GM18498 (cell line): ENCODE measurements around the gene CACNA2D3.

Experiments used
- ATAC-seq: cut with Tn5 transposase; IDR thresholded peaks from one replicate; pipeline ENCODE4 v1.9.1; 2021; ENCODE audit warnings: mild to moderate bottlenecking, moderate library complexity; ENCODE audit not compliant: unreplicated experiment

The CACNA2D3 gene

DNA sequence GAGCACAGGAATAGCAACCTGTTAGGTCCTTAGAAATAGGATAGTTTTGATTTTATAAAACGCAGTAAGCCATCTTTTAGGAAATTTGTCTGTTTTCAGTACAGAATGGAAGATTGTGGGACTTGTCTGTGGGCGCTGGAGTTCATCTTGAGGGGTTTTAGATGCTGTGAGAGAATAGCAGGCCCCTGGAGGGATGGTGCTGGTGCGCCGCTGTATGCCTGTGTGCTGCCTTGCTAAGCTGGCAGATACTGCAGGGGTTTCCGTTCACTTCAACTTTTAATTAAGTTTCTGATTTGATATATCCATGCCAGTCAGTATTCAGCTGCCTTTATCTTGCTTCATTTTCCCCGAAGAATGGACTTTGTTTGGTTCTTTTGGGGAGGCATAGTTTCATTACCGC lies 4.2 kb downstream of the CACNA2D3 start:
- ATAC-seq = no peak

DNA sequence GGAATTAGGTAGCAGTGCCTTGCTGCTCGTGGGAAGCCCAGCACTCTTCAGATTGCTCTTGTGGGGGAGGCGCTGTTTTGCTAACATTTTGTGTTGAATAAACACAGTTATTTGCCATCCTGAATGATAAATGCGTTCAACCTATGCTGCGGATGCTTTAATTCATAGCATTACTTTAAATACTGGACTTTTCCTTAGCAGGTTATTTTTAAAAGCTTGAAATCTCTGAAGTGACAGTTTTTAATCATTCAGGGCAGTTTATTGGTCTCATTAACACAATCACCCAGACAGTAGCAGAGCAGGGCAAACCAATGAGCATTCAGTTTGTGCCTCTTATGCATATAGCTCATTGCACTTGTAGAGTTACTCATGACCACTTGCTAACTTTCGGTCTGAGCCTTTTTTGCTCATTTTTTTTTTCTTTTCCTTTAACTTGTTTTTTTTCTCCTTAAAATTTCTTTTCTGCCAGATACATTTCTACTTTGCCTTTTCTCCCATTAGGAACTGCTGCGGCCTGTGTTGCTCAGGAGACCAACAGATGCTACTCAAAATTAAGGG lies 5.2 kb downstream of the CACNA2D3 start:
- no peak for ATAC-seq

DNA sequence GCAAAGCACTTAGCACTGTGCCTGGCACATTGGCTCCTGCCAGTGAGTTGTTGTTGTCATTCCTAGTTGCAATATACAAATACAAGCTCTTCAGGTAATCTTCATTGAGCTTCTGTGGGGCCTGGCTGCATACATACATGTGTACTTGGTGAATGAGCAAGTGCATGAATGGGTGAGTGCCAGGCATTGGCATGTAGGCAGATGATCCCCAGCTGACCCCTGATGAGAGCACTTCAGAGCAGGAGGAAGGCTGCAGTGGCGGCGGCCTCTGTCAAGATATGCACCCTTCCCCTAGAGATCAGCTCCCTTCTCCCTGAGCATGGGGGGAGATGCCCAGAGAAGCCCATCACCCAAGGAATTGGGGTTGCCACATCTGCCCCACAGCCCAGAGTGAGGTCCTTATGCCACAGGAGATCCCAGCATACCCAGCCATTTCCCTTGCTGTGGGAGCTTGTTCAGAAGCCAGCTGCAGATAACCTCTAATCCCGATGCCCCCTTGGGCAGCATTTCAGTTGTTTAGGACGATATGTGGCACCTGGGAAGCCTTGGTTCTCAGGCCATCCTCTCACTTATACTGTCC lies 8.8 kb downstream of the CACNA2D3 start:
- no peak for ATAC-seq

DNA sequence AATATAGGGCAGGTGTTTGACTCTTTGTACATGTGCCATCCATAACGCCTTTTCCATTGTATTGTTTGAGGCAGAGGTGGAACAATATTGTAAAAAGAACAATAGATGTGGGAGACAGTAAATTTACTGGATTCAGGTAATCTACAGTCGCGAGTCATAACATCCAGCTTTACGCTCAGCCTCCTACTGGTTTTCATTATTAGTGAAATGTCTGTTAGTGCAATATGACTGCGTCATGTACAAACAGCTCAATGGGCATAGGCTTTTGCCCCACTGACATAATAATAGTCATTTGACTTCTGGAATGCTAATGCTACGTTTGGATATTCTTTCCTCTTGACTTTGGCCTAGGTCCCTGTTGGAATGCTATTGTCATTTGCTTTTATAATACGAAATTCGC lies 9.5 kb downstream of the CACNA2D3 start:
- ATAC-seq = no peak

DNA sequence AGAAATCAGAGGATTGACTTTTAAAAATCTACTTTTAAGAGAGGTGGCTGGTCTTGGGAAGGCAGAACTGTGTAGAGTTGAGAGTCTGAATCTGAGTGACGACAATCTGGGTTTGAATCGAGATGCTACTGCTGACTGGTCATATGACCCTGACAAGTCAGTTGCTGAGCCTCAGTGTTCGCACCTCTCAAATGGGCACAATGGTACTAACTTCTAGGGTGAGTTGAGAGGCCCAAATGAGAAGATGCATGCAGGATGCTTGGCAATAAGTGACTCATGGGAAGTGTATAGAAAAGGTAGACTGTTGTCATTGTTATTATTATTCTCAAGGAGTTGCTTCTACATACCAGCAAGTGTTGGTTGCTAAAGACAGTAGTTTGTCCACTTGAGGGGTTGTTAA lies 10.3 kb downstream of the CACNA2D3 start:
- no peak for ATAC-seq

DNA sequence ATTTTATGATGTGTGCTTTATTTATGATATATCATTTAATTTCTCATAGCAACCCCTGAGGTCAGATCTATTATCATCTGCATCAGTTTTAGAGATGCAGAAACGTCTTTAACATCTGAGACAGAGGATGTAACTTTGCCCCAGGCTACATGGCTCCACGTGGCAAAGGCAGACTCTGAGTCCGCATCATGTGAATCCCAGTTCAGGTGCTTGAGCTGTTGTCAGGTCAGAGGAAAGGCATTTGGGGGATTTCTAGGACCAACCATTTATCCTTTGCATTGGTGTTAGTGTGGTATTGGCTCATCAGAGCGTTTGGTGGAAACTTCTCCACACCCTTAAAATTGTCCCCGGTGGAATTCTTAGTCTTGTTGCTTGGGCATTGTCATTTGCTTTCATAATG lies 10.8 kb downstream of the CACNA2D3 start:
- ATAC-seq = no peak

DNA sequence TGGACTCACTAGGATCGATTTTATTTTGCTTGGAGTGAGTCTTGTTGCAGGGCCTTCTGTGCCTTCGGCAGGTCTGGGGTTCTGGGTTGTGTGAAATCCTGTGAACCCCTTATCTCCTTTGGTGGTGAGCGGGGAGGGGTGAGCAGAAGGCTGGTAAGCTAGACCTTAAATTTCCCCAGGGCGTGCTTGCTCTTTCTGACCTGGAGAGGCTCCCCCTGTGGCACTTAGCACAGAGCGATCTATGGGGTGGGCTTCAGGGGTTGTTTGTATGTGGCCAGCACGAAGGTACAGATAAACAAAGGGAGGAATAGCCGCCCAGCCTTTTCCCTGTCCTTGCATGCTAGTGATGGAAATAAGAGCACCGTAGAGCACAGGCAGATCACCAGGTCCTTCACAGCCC lies 11.8 kb downstream of the CACNA2D3 start:
- ATAC-seq = no peak

DNA sequence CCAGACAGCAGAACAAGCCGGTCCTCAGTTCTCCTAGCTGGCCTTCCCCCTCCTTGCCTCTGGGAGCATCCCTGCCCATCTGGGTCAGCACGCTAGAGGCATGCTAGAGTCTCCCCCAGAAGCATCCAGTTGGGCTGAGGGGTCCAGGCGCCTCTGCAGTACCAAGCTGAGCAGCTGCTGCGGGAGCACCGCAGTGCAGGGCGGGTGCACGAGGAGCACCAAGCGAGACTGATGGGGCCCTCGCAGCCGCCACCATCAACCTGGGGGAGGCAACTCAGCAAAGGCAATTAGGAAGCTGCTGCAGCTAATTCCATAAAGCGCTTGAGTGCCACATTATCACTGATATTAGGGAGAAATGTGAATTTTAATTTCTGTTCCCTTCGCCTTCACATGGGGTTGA lies 12.4 kb downstream of the CACNA2D3 start:
- ATAC-seq = no peak

DNA sequence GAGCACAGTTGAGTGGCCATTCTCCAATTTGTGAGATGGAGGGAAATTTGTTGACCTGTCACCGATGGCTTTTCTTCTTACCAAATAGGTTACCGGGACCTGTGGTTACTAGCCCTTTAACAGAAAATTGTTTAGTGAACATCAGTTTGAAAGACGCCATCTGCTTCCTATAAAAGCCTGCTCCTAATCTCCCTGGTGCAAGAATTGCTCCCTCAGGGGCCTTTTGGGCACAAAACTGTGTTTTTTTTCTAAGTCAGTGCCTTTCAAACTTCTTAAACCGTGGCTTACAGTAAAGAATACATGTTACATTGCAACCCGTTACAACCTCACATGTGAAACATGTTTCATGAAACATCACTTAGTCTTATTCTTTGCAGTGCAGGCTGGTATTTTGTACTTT lies 15.0 kb downstream of the CACNA2D3 start:
- ATAC-seq = no peak

DNA sequence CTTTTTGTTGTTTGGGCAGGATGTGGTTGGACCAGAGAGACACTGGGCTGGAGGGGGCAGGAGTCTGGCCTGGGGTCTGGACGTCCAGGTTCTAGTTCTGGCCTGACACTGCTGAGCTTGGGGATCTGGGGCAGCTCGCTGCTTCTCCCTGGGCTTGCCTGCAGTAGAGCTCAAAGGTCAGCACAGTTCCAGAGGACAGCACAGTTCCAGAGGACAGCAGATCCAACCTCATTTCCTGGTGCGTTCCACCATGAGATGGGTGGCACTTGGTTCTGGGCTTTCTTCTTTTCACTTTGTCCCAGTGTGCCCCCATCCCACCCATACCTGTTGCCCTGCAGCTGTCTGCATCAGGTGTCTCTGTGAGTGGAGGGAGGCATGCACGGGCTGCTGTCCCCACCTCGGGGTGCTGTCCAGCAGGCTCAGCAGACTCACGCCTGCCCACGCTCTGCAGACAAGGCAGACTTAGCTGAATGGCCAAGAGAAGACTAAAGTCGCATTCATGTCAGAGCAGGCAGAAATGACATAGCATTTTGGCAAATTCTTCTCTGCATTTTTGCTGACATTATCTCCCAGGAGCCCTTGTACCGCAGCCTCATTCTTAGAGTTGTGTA lies 16.7 kb downstream of the CACNA2D3 start:
- ATAC-seq = no peak

DNA sequence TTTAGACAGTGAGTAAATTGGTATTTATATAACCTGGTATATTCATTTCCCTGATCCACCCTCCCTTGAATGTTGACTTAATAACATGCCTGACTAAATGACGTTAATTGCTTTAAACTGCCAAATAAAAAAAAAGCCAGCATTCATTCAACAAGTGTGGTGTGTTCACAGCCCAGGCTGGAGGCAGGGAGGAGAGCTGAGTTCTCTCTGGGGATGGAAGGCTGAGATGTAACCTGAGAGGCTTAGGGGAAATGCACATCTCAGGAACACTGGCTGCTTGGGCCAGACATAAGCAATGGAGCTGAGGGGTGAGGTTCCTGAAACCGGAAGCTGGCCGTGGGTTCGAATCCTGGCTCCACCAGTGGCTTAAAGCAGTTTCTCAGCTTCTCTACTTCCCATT lies 17.3 kb downstream of the CACNA2D3 start:
- ATAC-seq = no peak

DNA sequence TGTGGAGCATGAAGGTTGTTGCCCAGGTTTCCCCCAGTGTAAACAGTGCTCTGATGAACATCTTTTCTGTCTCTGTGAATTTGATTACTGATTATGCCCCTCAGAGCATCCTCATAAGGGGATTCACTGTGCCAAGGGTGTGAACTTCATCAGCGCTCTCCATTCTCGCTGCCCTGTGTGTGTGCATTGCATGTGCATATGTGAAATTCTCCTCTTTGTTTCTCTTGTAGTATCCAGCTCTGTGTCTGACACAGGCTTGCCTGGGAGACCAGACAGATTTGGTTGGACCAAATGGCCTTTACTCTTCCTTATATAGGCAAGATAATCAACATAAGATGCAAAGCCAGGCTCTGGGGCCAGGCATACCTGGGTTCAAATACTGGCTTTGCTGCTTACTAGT lies 21.9 kb downstream of the CACNA2D3 start:
- ATAC-seq = no peak

DNA sequence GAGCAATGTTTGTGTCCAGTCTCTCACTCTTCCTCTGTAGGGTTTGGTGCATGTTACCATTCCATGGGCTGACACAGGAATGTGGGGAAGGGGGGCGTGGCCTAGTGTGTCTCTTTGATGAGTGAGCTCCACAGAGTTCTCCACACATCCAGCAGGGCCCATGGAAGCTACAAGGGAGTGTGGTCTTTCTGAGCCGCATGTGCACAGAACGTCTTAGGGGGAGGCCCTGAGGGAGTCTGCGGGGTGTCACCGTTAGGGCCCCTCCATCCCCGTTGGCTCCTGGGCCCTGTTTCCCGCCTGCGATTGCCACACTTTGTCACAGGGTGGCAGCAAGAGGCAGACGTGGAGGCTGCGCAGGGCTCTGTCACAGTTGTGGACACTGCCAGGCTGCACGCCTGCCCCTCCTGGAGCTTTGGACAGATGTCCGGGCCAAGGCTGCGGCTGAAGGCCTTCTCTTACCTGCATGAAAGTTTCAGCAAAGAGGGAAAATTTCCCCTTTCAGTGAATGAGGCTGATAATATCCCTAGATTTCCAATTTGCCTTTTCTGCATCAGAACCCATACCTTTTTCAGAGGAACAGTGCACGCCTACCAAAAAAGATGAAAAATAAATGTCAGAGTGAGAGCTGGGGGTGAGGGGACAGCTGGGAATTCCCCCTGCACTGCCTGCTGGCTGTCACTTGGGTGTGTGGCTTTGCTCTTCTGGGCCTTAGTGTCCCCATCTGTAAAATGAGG lies 24.3 kb downstream of the CACNA2D3 start:
- ATAC-seq = no peak

DNA sequence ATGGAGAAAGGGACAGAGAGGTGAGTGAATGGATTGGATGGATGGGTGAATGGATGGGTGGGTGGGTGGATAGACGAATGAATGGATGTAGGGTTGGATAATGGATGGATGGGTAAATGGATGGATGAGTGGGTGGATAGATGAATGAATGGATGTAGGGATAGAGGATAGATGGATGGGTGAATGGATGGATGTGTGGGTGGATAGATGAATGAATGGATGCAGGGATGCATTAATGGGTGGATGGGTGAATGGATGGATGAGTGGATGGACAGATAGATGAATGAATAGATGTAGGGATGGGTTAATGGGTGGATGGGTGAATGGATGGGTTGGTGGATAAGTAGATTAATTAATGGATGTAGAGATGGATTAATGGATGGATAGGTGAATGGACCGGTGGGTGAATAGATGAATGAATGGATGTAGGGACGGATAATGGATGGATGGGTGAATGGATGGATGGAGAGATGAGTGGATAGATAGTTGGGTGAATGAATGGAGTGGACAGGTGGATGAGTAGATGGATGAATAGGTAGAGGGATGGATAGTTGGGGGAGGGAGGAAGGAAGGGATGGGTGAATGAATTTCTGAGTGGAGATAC lies 28.6 kb downstream of the CACNA2D3 start:
- ATAC-seq = no peak

DNA sequence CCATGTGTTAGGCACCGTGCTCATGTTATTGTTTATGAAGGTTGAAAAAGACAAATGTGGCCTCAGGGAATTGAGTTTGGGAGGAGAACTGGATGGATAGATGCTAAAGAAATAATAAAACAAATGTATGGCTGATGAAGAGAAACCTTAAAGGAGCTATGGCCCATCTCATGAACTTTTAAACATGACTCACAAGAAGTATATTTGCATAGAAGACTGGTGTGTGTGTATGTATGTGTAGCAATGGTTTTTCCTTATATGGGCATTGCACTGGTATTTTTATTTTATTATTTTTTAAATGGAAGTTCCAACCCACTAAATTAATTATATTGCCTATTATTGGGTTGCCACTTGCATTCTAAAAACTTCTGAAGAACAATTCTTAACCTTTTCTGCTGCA lies 31.1 kb downstream of the CACNA2D3 start:
- ATAC-seq = no peak

DNA sequence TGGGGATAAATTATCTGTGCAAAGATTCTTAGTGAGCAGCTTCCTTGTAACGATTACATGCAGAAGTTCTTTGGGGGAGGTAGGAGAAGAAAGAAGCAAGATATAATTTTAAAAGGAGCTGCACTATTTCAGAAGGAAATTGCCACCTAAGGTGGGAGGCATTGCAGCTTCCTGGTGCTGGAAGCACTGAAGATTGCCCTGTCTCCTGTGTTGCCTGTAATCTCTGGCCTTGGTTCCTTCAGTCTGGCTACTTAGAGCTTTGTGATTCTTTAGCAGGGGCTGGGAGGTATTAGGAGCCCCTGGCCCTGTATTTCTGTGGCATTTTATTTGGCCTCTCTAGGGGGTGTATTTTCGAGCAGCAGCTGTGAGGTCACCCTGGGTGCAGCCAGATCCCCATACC lies 35.5 kb downstream of the CACNA2D3 start:
- ATAC-seq = no peak

DNA sequence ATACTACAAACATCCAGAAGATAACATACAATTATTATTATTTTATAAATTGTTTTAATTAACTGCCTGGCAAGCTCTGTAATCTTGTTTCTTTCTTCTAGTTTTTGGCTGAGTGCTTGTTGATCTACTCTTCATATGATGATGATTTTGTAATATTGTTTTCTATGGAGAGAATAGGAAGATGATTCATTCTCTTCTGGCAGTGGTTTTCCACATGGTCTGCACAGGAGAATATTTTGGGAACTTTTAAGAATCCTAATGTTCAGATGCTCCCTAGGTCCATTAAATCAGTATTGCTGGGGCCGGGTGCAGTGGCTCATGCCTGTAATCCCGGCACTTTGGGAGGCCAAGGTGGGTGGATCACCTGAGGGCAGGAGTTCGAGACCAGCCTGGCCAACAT lies 37.6 kb downstream of the CACNA2D3 start:
- ATAC-seq = no peak

DNA sequence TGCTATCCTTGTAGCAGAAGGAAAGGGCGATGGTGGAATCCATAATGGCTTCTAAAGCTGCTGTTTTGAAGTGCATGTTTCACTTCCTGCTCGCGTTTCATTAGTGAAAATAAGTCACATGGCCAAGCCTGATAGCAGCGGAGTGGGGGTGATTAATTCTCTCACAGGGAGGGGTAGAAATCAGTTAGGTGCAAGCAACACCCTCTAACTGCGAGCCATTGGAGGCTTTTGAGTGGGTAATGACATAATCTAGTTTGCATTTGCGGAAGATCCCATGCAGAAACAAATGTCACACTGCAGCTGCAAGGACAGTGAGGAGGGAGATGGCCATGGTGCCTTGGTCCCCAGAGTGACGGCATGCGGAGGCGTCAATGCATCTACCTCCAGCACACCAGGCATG lies 41.1 kb downstream of the CACNA2D3 start:
- no peak for ATAC-seq

DNA sequence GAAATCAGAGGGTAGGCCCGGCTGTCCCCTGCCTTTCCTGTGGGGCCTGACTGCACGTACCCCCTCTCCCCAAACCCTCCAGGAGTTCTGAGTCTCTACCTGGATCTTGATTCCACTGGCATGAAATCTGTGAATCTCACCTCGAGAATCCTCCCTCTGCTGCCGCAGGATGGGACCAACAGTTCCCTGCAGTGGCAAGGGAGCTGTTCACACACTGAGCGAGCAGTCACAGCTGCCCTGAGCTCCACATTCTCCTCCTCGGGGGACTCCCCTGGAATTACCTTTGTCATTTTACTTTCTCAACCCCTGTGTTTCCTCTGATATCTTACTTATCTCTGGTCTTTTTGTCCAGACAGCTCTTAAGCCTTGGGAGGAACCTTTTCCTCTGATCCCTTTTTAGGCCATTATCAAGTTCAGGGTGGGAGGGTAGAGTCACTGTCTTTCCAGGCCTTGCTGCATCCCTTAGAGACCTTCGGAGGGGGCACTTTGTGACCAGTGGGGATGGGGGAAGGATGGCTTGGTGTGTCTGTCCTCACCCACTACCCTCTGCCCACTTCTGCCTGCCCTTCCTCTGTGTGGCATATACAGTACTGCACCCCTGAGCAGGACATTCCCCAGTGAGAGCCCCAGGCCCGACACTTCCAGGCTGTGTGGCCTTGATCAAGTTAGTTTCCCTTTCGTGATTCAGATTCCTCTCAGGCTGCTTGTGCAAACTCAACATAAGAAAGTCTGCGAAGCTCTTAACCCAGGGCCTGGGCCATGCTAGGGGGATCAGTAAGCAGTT lies 42.0 kb downstream of the CACNA2D3 start:
- no peak for ATAC-seq

DNA sequence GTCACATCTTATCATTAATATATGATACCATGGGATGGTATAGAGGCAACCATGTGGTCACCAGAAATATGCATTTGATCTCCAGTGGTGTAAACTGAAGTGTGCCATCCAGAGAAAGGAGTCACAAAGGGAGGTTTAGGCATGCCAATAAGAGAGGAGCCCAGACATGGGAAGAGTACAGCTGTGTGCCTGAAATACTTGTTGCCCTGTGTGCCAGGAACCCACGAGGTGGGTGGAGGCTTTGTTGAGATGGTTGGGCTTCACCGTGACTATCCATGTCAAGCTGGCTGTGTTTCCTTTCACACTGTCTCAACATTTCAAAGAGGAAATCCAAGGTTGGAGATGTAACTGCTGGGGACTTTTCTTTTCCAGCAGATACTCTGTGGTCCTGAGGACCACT lies 43.5 kb downstream of the CACNA2D3 start:
- no peak for ATAC-seq

DNA sequence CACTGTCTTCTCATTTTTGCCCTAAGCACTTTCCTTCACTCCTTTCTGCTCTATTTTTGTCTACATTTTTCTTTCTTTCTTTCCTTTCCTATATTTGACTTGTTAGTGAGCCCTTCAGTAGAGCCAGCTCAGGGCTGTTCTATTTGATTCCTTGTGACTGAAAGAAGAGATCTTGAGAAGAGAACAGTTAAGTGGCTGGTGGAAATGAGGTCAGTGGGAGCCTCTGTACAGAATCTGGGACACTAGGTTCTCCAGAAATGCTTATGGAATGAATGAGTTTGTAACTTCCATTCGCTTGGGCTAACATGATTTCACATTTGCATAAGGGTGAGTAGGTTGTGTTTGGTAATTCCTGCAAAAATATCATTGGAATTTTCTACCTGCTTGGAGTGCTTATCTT lies 45.6 kb downstream of the CACNA2D3 start:
- ATAC-seq = no peak
